Putamen (tissue), 1 donor: ENCODE data around the gene TMEM164.

Source experiments
- DNase-seq: peaks from one replicate; pipeline ENCODE4 v3.0.0-alpha.2; 2016; ENCODE audit warnings: low spot score

The TMEM164 gene

GRCh38 chrX:110003167-110004156 lies 548 bp downstream of the TMEM164 start:
- DNase-seq, result no peak

- DNase-seq, result no peak
Measured at GRCh38 chrX:110004215-110004614, 1.3 kb downstream of the TMEM164 start.

- no peak for DNase-seq
Measured at GRCh38 chrX:110004731-110005369, 1.9 kb downstream of the TMEM164 start.

- no peak for DNase-seq
Measured at GRCh38 chrX:110006161-110006560, 3.2 kb downstream of the TMEM164 start.

GRCh38 chrX:110006821-110007375 lies 4.0 kb downstream of the TMEM164 start:
- no peak for DNase-seq

GRCh38 chrX:110008011-110008635 lies 5.2 kb downstream of the TMEM164 start:
- DNase-seq, result no peak

- DNase-seq, result no peak
Measured at GRCh38 chrX:110012818-110013485, 10.0 kb downstream of the TMEM164 start.

GRCh38 chrX:110013968-110014367 lies 11.1 kb downstream of the TMEM164 start:
- no peak for DNase-seq

- DNase-seq, result no peak
Measured at GRCh38 chrX:110015032-110015431, 12.1 kb downstream of the TMEM164 start.

- no peak for DNase-seq
Measured at GRCh38 chrX:110015915-110016314, 13.0 kb downstream of the TMEM164 start.

- no peak for DNase-seq
Measured at GRCh38 chrX:110020536-110020935, 17.6 kb downstream of the TMEM164 start.

GRCh38 chrX:110021258-110022022 lies 18.5 kb downstream of the TMEM164 start:
- DNase-seq, result no peak

GRCh38 chrX:110022599-110023448 lies 19.9 kb downstream of the TMEM164 start:
- DNase-seq, result no peak

GRCh38 chrX:110025395-110025794 lies 22.5 kb downstream of the TMEM164 start:
- DNase-seq, result no peak

- DNase-seq, result no peak
Measured at GRCh38 chrX:110026099-110026844, 23.4 kb downstream of the TMEM164 start.

- DNase-seq, result no peak
Measured at GRCh38 chrX:110032534-110033147, 29.7 kb downstream of the TMEM164 start.

GRCh38 chrX:110034036-110034435 lies 31.1 kb downstream of the TMEM164 start:
- DNase-seq, result no peak

GRCh38 chrX:110036162-110037033 lies 33.5 kb downstream of the TMEM164 start:
- DNase-seq, result no peak
